KOPT-K1 (cell line): ENCODE results near the gene LAMB2.

Experiments
- H3K27ac ChIP-seq: fragments of 200-600 bp; sonication (generic); 2 replicates; pipeline ENCODE4 v1.5.1; 2016; ENCODE audit warnings: antibody characterized with exemption, mild to moderate bottlenecking, low read depth, low read length; ENCODE audit not compliant: poor library complexity, severe bottlenecking
- H3K36me3 ChIP-seq: fragments of 200-600 bp; sonication (generic); 2 replicates; pipeline ENCODE4 v1.5.1; 2017; ENCODE audit warnings: antibody characterized with exemption, mild to moderate bottlenecking, low read length, moderate library complexity; ENCODE audit not compliant: insufficient read depth
- H3K9me3 ChIP-seq: fragments of 200-600 bp; sonication (generic); 2 replicates; pipeline ENCODE4 v1.5.1; 2017; ENCODE audit warnings: antibody characterized with exemption, low read length, mild to moderate bottlenecking; ENCODE audit not compliant: insufficient read depth, poor library complexity, severe bottlenecking

LAMB2 gene

DNA sequence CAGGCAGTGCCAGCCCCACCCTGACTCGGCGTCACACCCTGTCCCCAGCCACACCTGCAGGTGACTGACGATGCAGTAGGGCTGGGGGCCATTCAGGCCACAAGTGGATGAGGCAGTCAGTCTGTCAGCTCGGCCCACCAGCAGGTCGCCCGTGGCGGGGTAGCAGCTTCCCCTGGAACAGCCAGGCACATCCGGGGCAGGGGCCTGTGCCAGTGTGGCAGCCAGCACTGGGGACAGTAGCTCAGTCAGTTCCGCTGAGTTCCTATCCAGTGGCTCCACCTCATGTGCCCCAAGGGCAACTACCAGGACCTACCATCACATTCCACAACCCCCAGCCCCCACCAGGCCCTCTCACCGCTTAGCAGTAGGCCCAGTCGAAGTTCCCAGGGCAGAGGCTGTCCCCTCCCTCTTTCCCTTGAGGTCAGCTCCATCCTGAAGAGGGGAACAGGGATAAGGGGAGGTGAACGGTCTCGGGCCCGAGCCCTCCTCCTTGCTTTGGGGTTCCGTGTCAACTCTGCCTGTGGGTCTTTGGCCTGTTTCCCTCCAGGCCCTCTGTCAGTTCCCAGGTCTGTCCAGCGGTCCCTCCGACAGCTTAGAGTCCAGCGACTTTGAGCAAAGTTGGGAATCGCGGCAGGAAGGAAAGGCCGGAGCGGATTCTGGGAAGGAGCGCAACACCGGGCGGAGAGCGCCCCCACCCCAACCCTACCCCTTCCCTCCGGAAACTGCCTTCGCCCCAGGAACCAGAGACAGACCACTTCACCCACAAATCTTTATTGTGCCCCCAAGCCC is at the start of gene LAMB2:
LAMB2 (minus strand) TSS at position 614 of the 789 bp plus-strand sequence; CDS start at position 431, 183 bp downstream.
- Histone ChIP-seq H3K9me3 (no peaks in the 10 kb centered on the region), H3K36me3 (no peaks in the 10 kb centered on the region), H3K27ac (no peak within 1 kb of the TSS)

GRCh38 chr3:49181351-49181750 is 48.5 kb upstream of the LAMB2 start:
- Histone ChIP-seq H3K27ac (no peak overlapping the region), H3K9me3 (no peaks in the 10 kb centered on the region), H3K36me3 (no peaks in the 10 kb centered on the region)

DNA sequence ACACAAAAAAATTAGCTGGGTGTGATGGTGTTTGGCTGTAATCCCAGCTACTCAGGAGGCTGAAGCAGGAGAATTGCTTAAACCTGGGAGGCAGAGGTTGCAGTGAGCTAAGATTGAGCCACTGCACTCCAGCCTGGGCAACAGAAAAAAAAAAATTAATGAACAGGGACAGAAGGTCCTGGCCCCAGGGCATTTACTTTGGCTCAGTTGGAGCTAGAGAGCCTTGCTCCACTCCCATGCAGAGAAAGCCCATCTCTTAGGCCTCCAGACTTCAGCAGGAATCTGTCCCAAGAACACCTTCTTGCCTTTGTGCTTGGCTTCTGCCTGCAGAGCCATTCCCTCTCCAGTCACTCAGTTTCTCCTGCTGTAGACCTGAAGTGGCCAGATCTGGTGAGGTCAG is 47.3 kb upstream of the LAMB2 start:
- H3K27ac ChIP-seq: no peak overlapping the region
- H3K36me3 ChIP-seq: no peaks in the 10 kb centered on the region
- no peaks in the 10 kb centered on the region for H3K9me3 ChIP-seq

GRCh38 chr3:49177073-49177472 is 44.2 kb upstream of the LAMB2 start:
- no peaks in the 10 kb centered on the region for H3K36me3 ChIP-seq
- no peaks in the 10 kb centered on the region for H3K9me3 ChIP-seq
- no peak overlapping the region for H3K27ac ChIP-seq

- H3K9me3 ChIP-seq: no peaks in the 10 kb centered on the region
- no peak overlapping the region for H3K27ac ChIP-seq
- no peaks in the 10 kb centered on the region for H3K36me3 ChIP-seq
These were observed 42.7 kb upstream of the LAMB2 start for GRCh38 chr3:49175530-49175929.

DNA sequence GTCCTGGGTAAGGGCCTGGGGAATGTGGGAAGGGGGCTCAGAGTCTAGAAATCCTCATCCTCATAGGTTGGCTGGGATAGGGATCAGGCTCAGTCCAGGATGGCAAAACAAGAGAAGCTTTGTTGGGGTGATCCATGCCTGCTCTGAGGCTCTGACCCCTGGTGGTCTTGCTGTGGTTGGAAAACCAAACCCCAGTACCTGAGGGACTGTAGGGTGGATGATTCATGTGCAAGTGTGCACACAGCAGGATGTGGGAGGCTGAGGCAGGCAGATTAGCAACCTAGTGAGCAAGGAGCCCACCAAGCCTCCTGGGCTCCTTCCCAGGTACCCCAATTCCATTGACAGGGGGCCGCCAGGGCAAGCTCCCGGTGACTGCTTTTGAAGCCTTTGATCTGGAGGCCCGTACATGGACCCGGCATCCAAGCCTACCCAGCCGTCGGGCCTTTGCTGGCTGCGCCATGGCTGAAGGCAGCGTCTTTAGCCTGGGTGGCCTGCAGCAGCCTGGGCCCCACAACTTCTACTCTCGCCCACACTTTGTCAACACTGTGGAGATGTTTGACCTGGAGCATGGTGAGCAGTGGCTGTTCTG is 41.6 kb upstream of the LAMB2 start:
- H3K36me3 ChIP-seq: no peaks in the 10 kb centered on the region
- no peak overlapping the region for H3K27ac ChIP-seq

DNA sequence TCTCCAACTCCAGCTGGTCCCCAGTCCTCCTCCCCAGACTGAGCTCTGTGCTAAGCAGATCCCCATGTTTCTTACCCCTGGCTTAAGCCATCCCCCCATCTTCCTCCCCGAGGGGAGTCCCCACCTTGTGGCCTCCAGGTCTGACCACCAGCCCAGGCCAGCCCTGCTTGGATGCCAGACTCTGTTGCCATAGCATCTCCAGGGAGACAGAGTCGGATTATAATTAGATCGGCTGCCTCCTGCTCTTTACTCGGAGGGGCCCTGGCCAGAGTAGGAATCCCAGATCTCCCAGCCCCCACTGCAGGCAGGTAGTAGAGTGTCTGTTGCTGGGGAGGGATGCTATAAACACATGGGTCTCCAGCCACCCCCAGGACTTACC is 40.9 kb upstream of the LAMB2 start:
- no peak overlapping the region for H3K27ac ChIP-seq
- H3K9me3 ChIP-seq: no peaks in the 10 kb centered on the region
- no peaks in the 10 kb centered on the region for H3K36me3 ChIP-seq

More for the DNA sequence above, 41.6 kb upstream of the LAMB2 start:
- H3K9me3 ChIP-seq: no peaks in the 10 kb centered on the region

DNA sequence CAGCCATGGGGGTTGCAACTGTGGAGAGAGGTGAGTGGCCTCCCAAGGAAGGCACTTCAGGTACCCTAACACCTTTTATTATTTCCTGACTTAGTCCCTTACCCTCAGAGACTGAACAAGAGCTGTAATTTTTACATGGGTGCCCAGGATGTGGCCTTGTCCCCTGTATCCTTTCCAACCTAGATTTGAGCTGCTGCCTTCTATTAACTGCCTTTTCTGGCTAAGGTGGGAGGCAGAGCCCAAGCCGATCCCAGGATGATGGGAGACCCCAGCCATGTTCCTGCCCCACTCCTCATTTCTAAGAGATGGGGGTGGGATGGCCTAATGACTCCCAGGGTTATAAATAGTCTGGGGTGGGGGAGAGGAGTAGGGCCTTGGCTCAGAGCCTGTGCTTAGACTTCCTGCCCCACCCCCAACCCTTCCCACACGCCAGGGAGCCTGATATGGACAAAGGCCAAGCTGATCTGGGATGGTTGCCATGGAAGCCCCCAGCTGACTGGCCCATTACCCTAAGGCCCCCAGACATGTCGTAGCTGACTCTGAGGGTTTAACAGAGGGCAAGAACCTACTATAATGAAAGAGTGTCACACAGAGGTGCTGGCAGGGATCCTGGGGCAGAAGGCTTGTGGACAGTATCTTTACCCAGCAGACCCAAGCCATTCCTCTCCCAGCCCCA is 40.4 kb upstream of the LAMB2 start:
- Histone ChIP-seq H3K27ac (no peak overlapping the region), H3K9me3 (no peaks in the 10 kb centered on the region), H3K36me3 (no peaks in the 10 kb centered on the region)

DNA sequence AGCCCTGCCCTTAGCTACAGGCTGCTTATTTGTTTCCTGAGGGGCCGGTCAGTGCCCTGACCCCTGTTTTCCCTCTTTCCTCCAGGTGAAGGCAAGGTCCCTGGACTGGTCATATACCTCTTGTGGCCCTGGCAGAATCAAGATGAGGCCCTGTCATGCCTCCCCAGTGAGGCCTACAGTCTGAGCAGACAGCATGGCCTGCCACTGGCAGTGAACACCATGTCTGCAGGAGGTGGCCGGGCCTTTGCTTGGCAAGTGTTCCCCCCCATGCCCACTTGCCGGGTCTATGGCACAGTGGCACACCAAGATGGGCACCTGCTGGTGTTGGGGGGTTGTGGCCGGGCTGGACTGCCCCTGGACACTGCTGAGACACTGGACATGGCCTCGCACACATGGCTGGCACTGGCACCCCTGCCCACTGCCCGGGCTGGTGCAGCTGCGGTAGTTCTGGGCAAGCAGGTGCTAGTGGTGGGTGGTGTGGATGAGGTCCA is 39.7 kb upstream of the LAMB2 start:
- H3K9me3 ChIP-seq: no peaks in the 10 kb centered on the region
- H3K27ac ChIP-seq: no peak overlapping the region
- H3K36me3 ChIP-seq: no peaks in the 10 kb centered on the region

DNA sequence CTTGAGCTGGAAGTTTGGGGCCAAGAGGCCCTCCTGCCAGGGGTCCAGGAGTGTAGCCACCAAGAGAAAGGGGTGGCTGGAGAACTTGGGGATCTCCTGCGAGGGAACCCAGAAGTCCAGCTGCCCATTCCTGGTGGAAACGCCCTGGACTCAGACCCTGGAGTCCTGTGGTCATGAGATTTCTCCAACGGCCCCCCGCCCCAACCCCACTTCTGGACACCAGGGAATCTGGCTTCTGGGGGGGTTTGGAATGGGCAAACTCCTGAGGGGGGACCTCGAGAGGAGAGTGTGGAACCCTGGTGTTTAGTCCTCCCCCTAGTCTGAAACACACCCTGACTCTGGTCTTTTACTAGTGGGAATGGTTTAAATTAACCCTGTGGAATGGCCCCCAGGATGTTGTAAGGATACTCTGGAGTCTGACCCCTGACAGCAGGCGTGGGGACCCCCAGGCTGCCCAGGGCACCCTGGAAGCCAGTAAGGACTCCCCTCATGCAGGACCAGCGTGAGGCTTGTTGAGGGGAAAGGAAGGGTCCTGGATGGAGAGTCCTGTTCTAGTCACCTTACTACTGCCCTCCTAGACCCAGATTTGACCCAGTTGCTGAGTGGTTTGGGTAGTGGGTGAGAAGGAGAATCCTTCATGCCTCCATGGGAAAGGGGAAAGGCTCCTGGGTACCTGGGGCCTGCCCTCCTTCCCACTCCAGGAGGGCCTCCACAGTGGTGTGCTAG is 39.1 kb upstream of the LAMB2 start:
- Histone ChIP-seq H3K36me3 (no peaks in the 10 kb centered on the region), H3K27ac (no peak overlapping the region), H3K9me3 (no peaks in the 10 kb centered on the region)

- H3K27ac ChIP-seq: no peak within 1 kb of the TSS
- peaks cover 6% of the 10 kb centered on the region for H3K9me3 ChIP-seq
- no peaks in the 10 kb centered on the region for H3K36me3 ChIP-seq
These were observed 38.4 kb upstream of the LAMB2 start, which contains the start of gene KLHDC8B for GRCh38 chr3:49171119-49171774. Gene KLHDC8B (plus strand): TSS chr3:49171598. CDS start chr3:49172770, 1,172 bp downstream.

DNA sequence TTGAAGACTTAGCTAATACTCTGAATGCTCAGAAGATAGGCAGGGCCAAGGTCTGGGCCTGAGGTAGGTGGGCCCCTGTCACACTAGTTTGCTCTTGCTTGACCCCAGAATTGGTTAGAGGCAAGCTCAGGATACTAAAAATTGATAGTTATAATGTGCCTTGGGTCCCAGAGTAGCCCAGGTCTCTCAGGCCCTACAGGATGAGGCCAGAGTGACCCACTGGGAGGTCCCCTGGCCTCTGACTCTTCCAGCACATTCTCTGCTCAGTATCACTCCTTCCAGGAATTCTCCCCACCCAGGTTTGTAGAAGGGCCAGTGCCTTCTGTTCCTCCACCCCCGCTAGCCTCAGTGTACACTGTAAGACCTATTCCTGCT is 37.9 kb upstream of the LAMB2 start:
- H3K36me3 ChIP-seq: no peaks in the 10 kb centered on the region
- peaks cover 6% of the 10 kb centered on the region for H3K9me3 ChIP-seq
- no peak overlapping the region for H3K27ac ChIP-seq

GRCh38 chr3:49166752-49167556 is 34.1 kb upstream of the LAMB2 start:
- H3K36me3 ChIP-seq: peaks cover 24% of the 10 kb centered on the region
- peaks cover 6% of the 10 kb centered on the region for H3K9me3 ChIP-seq
- H3K27ac ChIP-seq: no peak overlapping the region
